ENCODE measurements around the gene TBC1D9.
"Not testable (repeated sequence)": the region's sequence is repeated elsewhere in the genome, so short reads cannot be mapped to it uniquely, and the experiment has no call there.

TBC1D9 gene

GRCh38 chr4:140752291-140753068, 3.7 kb downstream of the TBC1D9 start:
- no peak for DNase-seq

GRCh38 chr4:140750470-140750869, 5.7 kb downstream of the TBC1D9 start:
- no peak for DNase-seq

GRCh38 chr4:140748171-140748570, 8.0 kb downstream of the TBC1D9 start:
- no peak for DNase-seq

GRCh38 chr4:140746546-140746945, 9.6 kb downstream of the TBC1D9 start:
- DNase-seq: not testable (repeated sequence)

GRCh38 chr4:140744421-140744820, 11.8 kb downstream of the TBC1D9 start:
- no peak for DNase-seq

GRCh38 chr4:140743194-140743931, 12.8 kb downstream of the TBC1D9 start:
- DNase-seq: no peak

- DNase-seq: no peak
Observed at GRCh38 chr4:140742838-140743193, 13.4 kb downstream of the TBC1D9 start.

GRCh38 chr4:140740906-140741670, 15.1 kb downstream of the TBC1D9 start:
- no peak for DNase-seq

GRCh38 chr4:140740422-140740821, 15.8 kb downstream of the TBC1D9 start:
- no peak for DNase-seq

- DNase-seq: no peak
Observed at GRCh38 chr4:140739971-140740370, 16.2 kb downstream of the TBC1D9 start.

- no peak for DNase-seq
Observed at GRCh38 chr4:140738139-140738538, 18.0 kb downstream of the TBC1D9 start.

- DNase-seq: no peak
Observed at GRCh38 chr4:140736669-140737343, 19.4 kb downstream of the TBC1D9 start.

GRCh38 chr4:140735779-140736391, 20.3 kb downstream of the TBC1D9 start:
- DNase-seq: no peak

- DNase-seq: no peak
Observed at GRCh38 chr4:140735317-140735716, 20.9 kb downstream of the TBC1D9 start.

GRCh38 chr4:140732780-140733179, 23.4 kb downstream of the TBC1D9 start:
- DNase-seq: no peak

GRCh38 chr4:140729344-140730049, 26.7 kb downstream of the TBC1D9 start:
- no peak for DNase-seq

GRCh38 chr4:140726776-140727500, 29.2 kb downstream of the TBC1D9 start:
- no peak for DNase-seq

GRCh38 chr4:140725556-140725955, 30.6 kb downstream of the TBC1D9 start:
- DNase-seq: no peak

GRCh38 chr4:140724760-140725159, 31.4 kb downstream of the TBC1D9 start:
- DNase-seq: no peak

GRCh38 chr4:140720387-140721304, 35.5 kb downstream of the TBC1D9 start:
- no peak for DNase-seq

All from hematopoietic multipotent progenitor cell treated with erythropoietin and hydrocortisone succinate and interleukin-3 and kit ligand, for 6 days (in vitro differentiated cells).